Esophagus squamous epithelium (tissue), 5 donors: ENCODE data around the gene INTS2. TPM values are rescaled to one million over a fixed set of nuclear protein-coding genes. Genes with fewer than 3 reads are reported as not detected.

Source experiments
- DNase-seq: peaks from one replicate; lab custom pipeline; 2025; lab: John Stamatoyannopoulos, UW
- H3K27ac ChIP-seq, 4 donors: fragments of 200-600 bp; sonication (generic); one replicate each; pipeline ENCODE4 v1.5.1; 2016 to 2019; ENCODE audit warnings: mild to moderate bottlenecking in 1 of 4
- H3K27me3 ChIP-seq, 4 donors: fragments of 200-600 bp; sonication (generic); 1 replicate in 3 of 4; 2 replicates in 1 of 4; pipeline versions ENCODE4 v1.5.1 to v1.6.0; 2017 to 2021; ENCODE audit warnings: antibody characterized with exemption in 1 of 4
- H3K36me3 ChIP-seq, 3 donors: fragments of 200-600 bp; sonication (generic); one replicate each; pipeline ENCODE4 v1.5.1; 2016 to 2019
- H3K4me1 ChIP-seq, 3 donors: fragments of 200-600 bp; sonication (generic); one replicate each; pipeline ENCODE4 v1.5.1; 2017 to 2019
- H3K4me3 ChIP-seq, 4 donors: fragments of 200-600 bp; sonication (generic); 1 replicate in 3 of 4; 2 replicates in 1 of 4; pipeline ENCODE4 v1.5.1; 2016 to 2019; ENCODE audit warnings: mild to moderate bottlenecking in 2 of 4, moderate library complexity in 1 of 4
- H3K9me3 ChIP-seq, 3 donors: fragments of 200-600 bp; sonication (generic); one replicate each; pipeline ENCODE4 v1.5.1; 2016 to 2019
- CTCF ChIP-seq, 6 experiments: fragments of 450-650 bp in 4 of 6; fragments of 200-600 bp in 2 of 6; sonication (generic) in 2 of 6; IDR thresholded peaks; one replicate each; pipeline ENCODE4 v1.5.1; 2016 to 2019; ENCODE audit warnings: antibody characterized with exemption in 6 of 6, mild to moderate bottlenecking in 4 of 6, moderate library complexity in 4 of 6
- POLR2A ChIP-seq, 4 donors: fragments of 450-650 bp; IDR thresholded peaks; one replicate each; pipeline ENCODE4 v1.6.1; 2017; ENCODE audit warnings: antibody characterized with exemption in 4 of 4, mild to moderate bottlenecking in 4 of 4, moderate library complexity in 3 of 4
- WGBS, 2 donors: methylation state at CpG; one replicate each; pipeline ENCODE4 v1.1.5; 2018; 5-methylcytosine and 5-hydroxymethylcytosine counted together
- intact Hi-C: fragments of 100-400 bp; cut with DNase I; formaldehyde crosslinking; loops from one replicate; pipeline ENCODE4 v1.15.0; 2022
- total RNA-seq, 4 donors: library from RNA; depleted of rRNA; stranded (reverse); fragments of >200 nt; gene quantifications; one replicate each; pipeline ENCODE4 v1.1.0, GENCODE V29; 2016
- donor health status: DM: yes; HTN: yes; CAD: no.

INTS2 gene
- total RNA-seq, 4 donors from 2014 or later: 7.6 to 11.8 (median 10.7) TPM

- TF ChIP-seq CTCF (IDR thresholded peaks at IDR 0.05) (no peak), POLR2A (IDR thresholded peaks at IDR 0.05) (no peak)
- Histone ChIP-seq H3K4me3 (no peak overlapping the region), H3K27me3 (no peaks in the 10 kb centered on the region), H3K27ac (no peak overlapping the region), H3K4me1 (peaks cover 0 to 8% (median 0%) of the 10 kb centered on the region in 3 donors), H3K36me3 (no peaks in the 10 kb centered on the region), H3K9me3 (no peaks in the 10 kb centered on the region)
- DNase-seq: no peak
- intact Hi-C loops: loop anchor here (5.0 kb wide), 1 partner anchor 424 kb away; no protein-coding TSS in a partner anchor
- 83 to 85% methylated on average over 3 of the region's 3 CpGs for WGBS, 2 donors
These were observed 91.3 kb downstream of the INTS2 start for GRCh38 chr17:61836266-61837174.

- intact Hi-C loops: loop anchor here (5.0 kb wide), 1 partner anchor 423 kb away; no protein-coding TSS in a partner anchor
- no peak overlapping the region for H3K27ac ChIP-seq
- H3K9me3 ChIP-seq: no peaks in the 10 kb centered on the region
- no peak for DNase-seq
- peaks cover 0 to 8% (median 0%) of the 10 kb centered on the region in 3 donors for H3K4me1 ChIP-seq
- 76 to 87% methylated on average over 1 of the region's 1 CpG for whole genome bisulfite sequencing, 2 donors
- H3K27me3 ChIP-seq: no peaks in the 10 kb centered on the region
- no peaks in the 10 kb centered on the region for H3K36me3 ChIP-seq
- no peak overlapping the region for H3K4me3 ChIP-seq
- TF ChIP-seq POLR2A (IDR thresholded peaks at IDR 0.05) (no peak), CTCF (IDR thresholded peaks at IDR 0.05) (no peak)
These were observed 92.2 kb downstream of the INTS2 start for GRCh38 chr17:61835606-61836005.

- H3K27ac ChIP-seq: no peak overlapping the region
- no peaks in the 10 kb centered on the region for H3K27me3 ChIP-seq
- no peak for DNase-seq
- WGBS, 2 donors: 92 to 96% methylated on average over 2 of the region's 2 CpGs
- H3K4me1 ChIP-seq: peaks cover 0 to 8% (median 0%) of the 10 kb centered on the region in 3 donors
- H3K36me3 ChIP-seq: no peaks in the 10 kb centered on the region
- H3K9me3 ChIP-seq: no peaks in the 10 kb centered on the region
- no peak overlapping the region for H3K4me3 ChIP-seq
- intact Hi-C loops: loop anchor here (5.0 kb wide), 1 partner anchor 422 kb away; no protein-coding TSS in a partner anchor
- TF ChIP-seq CTCF (IDR thresholded peaks at IDR 0.05) (no peak), POLR2A (IDR thresholded peaks at IDR 0.05) (no peak)
These were observed 93.2 kb downstream of the INTS2 start for GRCh38 chr17:61834610-61835009.

GRCh38 chr17:61833536-61834193 lies 94.1 kb downstream of the INTS2 start:
- no peaks in the 10 kb centered on the region for H3K36me3 ChIP-seq

More at GRCh38 chr17:61833536-61834193, 94.1 kb downstream of the INTS2 start:
- intact Hi-C loops: no loop called here
- Histone ChIP-seq H3K4me1 (peaks cover 0 to 8% (median 0%) of the 10 kb centered on the region in 3 donors), H3K27me3 (no peaks in the 10 kb centered on the region), H3K27ac (no peak overlapping the region), H3K4me3 (no peak overlapping the region), H3K9me3 (no peaks in the 10 kb centered on the region)
- 43 to 62% methylated on average over 7 of the region's 7 CpGs for WGBS, 2 donors
- DNase-seq: no peak
- no peak for TF ChIP-seq POLR2A (IDR thresholded peaks at IDR 0.05)
- no peak for TF ChIP-seq CTCF (IDR thresholded peaks at IDR 0.05)
